Thoracic aorta endothelial cell (primary cell): ENCODE measurements around the gene UBP1. TPM values are rescaled to one million over a fixed set of nuclear protein-coding genes. Genes with fewer than 3 reads are reported as not detected.

Source experiments
- small RNA-seq: library from RNA; depleted of rRNA; stranded (forward); fragments of <200 nt; gene quantifications from one replicate; pipeline ENCODE3, GENCODE V24; 2012
- total RNA-seq: library from RNA; depleted of rRNA; stranded (reverse); fragments of >200 nt; gene quantifications from 2 replicates; pipeline ENCODE4 v1.2.3, GENCODE V29; 2012

Gene UBP1, protein sequence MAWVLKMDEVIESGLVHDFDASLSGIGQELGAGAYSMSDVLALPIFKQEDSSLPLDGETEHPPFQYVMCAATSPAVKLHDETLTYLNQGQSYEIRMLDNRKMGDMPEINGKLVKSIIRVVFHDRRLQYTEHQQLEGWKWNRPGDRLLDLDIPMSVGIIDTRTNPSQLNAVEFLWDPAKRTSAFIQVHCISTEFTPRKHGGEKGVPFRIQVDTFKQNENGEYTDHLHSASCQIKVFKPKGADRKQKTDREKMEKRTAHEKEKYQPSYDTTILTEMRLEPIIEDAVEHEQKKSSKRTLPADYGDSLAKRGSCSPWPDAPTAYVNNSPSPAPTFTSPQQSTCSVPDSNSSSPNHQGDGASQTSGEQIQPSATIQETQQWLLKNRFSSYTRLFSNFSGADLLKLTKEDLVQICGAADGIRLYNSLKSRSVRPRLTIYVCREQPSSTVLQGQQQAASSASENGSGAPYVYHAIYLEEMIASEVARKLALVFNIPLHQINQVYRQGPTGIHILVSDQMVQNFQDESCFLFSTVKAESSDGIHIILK
- total RNA-seq: 131 and 133 TPM in 2 replicates

DNA sequence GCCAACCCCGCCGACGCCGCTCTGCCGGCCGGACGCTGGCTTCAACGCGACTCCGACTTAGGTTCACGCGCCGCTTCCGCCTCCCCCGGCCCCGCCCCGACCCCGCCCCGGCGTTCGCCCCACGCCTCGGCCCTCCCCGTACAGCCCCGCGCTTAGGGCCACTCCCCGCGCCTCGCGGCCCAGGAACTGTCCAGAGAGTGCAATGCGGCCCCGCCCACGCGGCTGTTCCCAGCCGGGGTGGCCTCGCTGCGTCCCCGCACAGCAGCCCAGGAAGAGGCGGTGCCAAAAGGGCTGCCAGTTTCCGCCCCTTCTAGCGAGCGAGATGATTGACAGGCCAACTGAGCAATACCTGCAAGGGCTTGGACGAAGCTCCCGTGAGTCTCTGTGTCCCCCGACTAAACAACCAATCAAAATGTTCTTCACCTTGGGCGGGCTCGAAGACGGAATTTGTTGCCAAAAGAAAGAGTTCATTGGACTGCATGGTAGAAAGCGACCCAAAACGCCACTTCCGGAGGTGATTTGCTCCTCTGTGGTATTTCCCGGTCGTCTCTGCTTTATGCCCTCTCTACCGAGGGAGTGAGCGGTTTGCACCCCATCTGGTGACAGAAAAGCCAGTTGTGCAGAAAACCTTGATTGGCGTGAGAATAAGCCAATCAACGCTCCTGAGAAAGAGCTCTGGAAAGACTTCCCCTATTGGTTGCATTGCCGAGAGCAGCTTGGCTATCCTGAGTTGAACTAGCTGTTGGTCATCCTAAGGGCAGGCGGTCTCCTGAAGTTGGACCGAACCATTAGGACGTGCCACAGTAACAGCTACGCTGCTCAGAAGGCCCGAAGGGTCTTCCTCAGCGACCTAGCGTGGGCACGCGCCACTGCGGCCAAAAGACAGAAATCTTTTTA, at the start of gene UBP1:
TSS of gene UBP1 (minus strand) at position 78 of the 897 bp plus-strand sequence. CDS start 557 bp downstream, outside the sequence.

Small RNA genes lying within 50 kb of the gene (small RNA-seq; reads per million reads assigned to genes)
- gene RNU7-110P: not detected

Other genes starting within 250 kb of the UBP1 start
- gene SUSD5, start 221.6 kb downstream of the UBP1 start, total RNA-seq: 0.93 and 1.3 TPM in 2 replicates
- gene FBXL2, start 163.0 kb downstream of the UBP1 start, total RNA-seq: 15.2 and 18.2 TPM in 2 replicates